GM18498 (cell line): ENCODE measurements around the gene TENM4.
"Not testable (repeated sequence)": the region's sequence is repeated elsewhere in the genome, so short reads cannot be mapped to it uniquely, and the experiment has no call there.

Experiments
- ATAC-seq: cut with Tn5 transposase; IDR thresholded peaks from one replicate; pipeline ENCODE4 v1.9.1; 2021; ENCODE audit warnings: mild to moderate bottlenecking, moderate library complexity; ENCODE audit not compliant: unreplicated experiment

The TENM4 gene

DNA sequence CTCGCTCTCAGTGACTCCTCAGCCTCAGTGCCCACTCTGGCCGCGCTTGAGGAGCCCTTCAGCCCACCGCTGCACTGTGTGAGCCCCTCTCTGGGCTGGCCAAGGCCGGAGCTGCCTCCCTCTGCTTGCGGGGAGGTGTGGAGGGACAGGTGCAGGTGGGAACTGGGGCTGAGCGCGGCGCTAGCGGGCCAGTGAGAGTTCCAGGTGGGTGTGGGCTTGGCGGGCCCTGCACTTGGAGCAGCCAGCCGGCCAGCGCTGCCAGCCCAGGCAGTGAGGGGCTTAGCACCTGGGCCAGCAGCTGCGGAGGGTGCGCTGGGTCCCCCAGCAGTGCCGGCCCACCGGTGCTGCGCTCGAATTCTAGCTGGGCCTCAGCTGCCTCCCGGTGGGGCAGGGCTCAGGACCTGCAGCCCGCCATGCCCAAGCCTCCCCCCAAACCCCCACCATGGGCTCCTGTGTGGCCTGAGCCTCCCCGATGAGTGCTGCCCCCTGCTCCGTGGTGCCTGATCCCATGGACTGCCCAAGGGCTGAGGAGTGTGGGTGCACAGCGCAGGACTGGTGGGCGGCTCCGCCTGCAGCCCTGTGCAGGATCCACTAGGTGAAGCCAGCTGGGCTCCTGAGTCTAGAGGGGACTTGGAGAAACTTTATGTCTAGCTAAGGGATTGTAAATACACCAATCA lies 802.0 kb downstream of the TENM4 start:
- ATAC-seq, result no peak

DNA sequence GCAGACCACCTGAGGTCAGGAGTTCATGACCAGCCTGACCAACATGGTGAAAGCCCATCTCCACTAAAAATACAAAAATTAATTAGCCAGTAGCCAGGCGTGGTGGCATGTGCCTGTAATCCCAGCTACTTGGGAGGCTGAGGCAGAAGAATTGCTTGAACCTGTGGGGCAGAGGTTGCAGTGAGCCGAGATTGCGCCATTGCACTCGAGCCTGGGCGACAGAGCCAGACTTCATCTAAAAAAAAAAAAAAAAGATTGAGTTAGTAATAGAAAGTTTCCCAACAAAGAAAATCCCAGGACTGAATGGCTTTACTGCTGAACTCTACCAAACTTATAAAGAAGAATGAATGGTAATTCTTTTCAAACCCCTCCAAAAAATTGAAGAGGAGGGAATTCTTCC lies 803.3 kb downstream of the TENM4 start:
- ATAC-seq, result not testable (repeated sequence)

DNA sequence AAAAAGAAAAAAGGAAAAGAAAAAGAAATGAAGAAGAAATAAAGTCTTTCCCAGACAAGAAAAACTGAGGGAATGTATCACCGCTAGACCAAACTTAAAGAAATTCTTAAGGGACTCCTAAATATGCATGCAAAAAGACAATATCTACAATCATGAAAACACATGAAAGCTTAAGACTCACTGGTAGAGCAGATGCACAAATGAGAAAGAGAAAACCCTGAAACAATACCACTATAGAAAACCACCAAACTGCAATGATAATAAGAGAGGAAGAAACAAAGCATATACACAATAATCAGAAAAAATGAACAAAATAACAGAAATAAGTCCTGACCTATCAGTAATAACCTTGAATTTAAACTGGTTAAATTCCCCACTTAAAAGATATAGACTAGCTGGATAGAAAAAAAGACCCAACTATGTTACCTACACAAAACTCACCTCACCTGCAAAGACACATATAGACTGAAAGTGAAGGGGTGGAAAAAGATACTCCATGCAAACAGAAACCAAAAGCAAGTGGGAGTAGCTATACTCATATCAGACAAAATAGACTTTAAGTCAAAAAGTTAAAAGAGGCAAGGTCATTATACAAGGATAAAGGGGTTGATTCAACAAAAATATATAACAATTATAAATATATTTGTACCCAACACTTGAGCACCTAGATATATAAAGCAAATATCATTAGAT lies 804.9 kb downstream of the TENM4 start:
- ATAC-seq, result no peak

DNA sequence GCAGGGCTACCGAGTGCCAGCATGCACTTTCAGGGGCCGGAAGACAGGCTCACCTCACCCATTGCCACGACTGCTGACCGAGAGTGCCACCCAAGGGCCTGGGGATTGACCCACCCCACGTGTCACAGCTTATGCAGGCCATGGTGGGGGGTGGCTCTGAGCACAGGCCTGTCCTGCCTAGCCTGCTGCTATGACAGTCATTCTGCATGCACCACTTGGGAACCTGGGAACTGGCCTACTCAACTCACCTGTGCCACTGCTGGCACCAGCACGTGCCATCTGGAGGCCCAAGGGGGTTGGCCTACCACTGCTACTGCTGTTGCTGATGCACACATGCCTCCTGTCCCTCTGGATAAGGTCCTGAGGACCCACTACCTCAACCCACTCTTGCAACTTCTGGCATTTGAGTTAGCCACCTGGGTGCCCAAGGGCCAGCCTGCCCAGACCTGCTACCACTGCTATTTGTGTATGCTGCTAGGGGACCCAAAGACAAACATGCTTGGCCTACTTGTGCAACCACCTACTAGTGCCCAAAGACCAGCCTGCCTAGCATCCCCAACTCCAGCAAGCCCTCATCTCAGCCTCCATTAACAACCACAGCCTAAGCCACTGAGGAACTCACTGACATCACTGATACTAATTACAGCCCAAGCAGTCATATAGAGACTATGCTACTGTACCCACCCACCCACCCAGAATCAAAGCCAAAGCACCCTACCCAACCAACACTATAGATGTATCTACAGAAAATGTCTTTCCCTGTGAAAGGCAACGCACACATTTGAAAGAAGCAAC lies 807.1 kb downstream of the TENM4 start:
- ATAC-seq, result no peak

DNA sequence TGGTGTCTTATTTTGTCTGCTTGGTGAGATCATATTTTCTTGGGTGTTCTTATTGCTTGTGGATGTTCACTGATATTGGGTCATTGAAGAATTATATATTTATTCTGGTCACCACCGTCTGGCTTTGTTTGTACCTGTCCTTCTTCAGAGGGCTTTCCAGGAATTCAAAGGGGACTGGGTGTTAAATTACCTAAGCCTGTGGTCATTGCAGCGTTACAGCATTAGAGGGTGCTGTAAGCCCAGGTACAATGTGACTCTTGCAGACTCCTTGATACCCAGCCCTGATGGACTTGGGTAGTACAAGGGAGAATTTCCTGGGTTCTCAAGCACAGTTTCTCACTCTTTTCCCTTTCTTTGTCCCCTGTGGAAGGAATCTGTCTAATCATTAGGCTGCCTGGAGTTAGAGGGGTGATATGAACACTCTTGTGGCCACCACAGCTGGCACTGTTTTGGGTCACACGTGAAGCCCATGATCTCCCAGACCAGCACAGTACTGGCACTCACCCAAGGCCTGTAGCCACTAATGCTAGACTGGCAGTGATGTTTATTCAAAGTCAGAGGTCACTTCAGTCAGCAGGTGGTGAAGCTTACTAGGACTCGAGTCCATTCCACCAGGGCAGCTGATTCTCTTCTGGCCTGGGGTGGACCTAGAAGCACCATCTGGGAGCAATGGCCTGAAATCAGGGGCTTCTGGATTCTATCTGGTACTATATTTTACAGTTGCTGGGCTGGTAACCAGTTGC lies 810.1 kb downstream of the TENM4 start:
- no peak for ATAC-seq

DNA sequence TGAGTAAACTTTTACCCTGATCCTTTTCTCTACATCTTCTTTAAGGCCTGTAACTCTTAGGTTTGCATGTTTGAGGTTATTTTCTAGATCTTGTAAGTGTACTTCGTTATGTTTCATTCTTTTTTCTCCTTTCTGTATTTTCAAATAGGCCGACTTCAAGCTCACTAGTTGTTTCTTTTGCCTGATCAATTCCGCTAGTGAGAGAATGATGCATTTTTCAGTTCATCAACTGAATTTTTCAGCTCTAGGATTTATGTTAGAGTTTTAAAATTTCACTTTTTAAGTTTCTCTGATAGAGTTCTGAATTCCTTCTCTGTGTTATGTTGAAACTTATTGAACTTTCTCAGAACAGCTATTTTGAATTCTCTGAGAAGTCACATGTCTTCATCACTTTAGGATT lies 810.7 kb downstream of the TENM4 start:
- ATAC-seq, result no peak

DNA sequence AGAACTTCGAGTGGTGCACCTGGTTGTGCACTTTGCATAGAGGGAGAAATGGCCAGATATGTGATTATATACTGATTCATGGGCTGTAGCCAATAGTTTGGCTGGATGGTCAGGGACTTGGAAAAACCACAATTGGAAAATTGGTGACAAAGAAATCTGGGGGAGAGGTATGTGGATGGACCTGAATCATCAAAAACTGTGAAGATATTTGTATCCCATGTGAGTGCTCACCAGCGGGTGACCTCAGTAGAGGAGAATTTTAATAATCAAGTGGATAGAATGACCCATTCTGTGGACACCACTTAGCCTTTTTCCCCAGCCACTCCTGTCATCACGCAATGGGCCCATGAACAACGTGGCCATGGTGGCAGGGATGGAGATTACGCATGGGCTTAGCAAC lies 818.2 kb downstream of the TENM4 start:
- ATAC-seq, result no peak

DNA sequence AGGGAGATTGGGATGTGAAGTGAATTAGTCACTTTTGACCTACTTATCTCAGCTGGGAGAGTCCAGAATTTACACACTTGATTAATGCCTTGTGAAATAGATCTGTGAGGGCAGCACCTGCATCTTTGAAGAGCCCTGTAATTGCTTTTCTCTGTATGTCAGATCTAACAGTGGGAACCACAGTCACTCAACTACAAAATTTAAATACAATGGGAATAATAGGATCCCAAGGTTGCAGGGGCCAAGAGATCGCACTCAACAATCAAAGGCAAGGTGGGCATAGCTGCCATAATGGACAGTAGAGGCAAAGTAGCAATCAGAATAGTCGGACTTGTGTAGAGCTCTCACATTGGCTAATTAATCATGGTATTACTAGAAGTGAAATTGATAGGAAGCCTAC lies 820.7 kb downstream of the TENM4 start:
- ATAC-seq, result no peak

DNA sequence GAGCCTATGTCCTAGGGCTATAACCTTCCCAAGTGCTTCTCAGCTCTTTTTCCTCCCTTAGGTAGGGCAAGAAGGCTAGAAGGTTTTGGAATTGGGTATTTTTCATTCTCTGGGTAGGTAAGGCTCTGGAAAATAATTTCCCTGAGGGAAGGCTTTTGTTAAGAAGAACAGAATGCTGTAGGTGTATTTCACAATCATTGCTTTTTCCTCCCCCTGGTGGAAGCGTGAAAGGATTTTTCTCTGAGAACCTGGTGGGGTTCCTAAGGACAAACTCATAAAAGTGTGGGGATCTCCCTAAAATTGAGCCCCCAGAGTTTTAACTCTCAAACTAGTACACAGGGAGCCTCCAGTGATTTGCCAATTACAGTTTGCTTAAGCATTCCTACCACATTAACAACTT lies 825.1 kb downstream of the TENM4 start:
- ATAC-seq, result no peak

DNA sequence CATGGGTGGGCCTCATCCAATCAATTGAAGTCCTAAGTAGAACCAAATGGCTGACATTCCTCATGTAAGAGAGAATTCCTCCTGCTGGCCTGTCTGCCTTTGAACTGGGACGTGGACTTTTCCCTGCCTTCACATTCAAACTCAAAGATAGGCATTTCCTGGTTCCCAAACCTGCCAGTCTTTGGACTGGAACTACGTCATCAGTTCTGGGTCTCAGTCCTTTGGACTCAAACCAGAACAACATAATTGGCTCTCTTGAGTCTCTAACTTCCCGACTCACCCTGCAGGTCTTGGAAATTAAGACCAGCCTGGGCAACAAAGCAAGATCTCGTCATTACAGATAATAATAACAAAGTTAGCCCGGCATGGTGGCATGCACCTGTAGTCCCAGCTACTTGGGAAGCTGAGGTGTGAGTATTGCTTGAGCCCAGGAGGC lies 827.4 kb downstream of the TENM4 start:
- ATAC-seq, result no peak

DNA sequence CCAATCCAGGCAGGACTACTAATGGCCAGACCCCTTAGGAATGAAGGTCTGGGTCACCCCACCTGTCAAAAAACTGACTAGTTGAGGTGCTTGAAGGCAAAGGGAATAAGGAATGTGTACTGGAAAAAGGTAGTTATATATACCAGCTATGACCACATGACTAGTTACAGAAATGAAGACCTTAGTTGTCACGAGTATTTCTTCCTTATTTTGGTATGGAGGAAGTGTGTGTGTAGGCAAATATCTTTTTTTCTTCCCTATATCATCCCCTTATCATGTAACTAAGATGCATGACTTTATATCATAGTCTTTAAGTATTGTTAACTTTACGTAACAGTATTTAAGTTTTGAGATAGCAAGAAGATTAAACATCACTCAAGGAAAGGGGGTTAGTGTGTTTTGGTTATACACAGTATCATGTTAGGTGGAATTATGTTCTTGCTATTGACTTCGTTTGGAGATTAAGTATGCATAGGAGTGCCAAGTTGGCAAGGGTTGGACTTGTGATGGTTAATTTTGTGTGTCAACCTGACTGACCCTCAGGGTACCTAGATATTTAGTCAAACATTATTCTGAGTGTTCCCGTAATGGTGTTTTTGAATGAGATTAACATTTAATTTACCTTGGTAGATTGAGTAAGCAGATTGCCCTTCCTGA lies 828.0 kb downstream of the TENM4 start:
- no peak for ATAC-seq

DNA sequence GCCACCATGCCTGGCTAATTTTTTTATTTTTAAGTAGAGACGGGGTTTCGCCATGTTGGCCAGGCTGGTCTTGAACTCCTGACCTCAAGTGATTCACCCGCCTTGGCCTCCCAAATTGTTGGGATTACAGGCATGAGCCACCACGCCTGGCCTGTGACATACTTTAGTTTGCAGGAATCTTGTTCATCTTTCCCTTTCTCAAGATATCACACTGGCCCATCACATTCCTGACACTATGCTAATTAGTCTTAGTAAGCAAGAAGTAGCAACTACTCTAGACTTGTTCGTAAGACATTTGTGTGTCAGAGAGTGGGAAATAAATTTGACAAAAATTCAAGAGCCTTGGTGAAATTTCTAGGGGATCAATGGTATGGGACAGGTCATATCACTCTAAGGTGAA lies 831.5 kb downstream of the TENM4 start:
- not testable (repeated sequence) for ATAC-seq

DNA sequence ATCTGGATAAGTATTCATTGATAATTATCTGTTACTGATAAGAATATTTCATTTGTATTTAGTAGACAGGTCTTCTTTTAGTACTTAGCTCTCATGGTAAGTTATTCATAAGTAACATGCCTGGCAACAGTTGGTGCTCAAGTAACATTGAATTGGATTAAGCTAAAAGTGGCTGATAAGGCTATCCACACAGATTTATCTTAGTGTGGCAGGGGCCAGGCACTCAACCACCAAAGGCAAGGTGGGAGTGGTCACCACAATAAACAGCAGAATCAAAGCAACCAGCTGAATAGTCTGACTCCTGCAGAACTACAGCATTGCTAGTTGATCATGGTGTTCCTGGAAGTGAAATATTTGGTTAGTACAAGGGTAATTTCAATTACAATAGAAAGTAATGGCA lies 833.1 kb downstream of the TENM4 start:
- ATAC-seq, result no peak

DNA sequence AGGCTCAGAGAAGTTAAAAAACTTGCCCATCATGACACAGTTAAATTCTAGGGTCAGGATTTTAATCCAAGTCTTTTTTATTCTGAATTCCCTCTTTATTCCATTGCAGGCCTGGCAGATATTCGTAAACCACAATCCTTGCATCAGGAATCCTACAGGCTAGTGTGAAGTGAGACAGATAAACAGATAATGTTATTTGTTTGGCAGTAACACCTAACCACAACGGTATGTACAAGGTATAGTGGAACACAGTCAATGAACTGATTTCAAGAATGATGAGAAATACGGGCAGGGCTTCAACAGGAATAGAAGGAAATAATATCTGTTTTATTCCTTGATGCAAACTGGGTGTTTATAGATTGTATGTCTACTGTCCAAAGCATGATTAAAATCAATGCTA lies 834.2 kb downstream of the TENM4 start:
- no peak for ATAC-seq

DNA sequence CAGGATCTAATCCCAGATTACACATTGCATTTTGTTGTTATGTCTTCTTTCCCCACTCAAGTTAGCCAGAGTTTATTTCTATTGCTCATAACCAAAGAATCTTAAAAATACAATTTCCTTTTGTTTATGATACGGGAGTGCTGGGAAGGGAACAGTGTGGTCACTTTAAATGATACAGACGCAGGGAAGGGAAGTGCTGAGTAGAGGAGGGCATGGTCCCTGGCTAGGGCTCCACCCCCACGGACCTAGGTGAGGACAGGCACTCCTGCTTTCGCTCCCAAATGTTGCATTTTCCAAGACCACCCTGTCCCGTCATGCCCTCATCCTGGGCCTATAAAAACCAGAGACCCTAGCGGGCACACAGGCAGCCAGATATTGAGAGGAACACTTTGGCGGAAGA lies 835.5 kb downstream of the TENM4 start:
- no peak for ATAC-seq

DNA sequence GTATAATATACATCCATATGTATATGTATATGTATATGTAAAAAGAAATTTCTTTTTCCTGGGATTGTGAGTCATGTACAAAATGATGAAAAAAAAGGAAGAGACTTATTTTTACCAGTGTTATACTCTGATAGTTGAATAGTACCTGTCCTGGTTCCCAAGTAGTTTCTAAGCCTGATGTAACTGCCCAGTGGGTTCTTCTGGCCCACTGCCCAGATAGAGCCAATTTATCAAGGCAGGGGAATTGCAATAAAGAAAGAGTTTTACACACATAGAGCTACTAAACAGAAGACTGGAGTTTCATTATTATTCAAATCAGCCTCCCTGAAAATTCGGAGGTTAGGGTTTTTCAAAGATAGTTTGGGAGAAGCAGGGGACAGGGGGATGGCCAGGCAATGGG lies 837.0 kb downstream of the TENM4 start:
- no peak for ATAC-seq
